PC-3 (cell line): Measurements from ENCODE around the gene TYMS.

Source experiments
- CTCF ChIP-seq: fragments of 300-600 bp; sonication (generic); conservative IDR thresholded peaks from 2 replicates; pipeline ENCODE4 v1.5.1; 2017; ENCODE audit warnings: antibody characterized with exemption, low read depth, mild to moderate bottlenecking, low read length
- EZH2 ChIP-seq: fragments of 300-600 bp; sonication (generic); IDR thresholded peaks from one replicate; pipeline ENCODE4 v1.6.1; 2017; ENCODE audit warnings: antibody characterized with exemption, mild to moderate bottlenecking, low read length; ENCODE audit not compliant: unreplicated experiment
- EZH2phosphoT487 ChIP-seq: fragments of 300-600 bp; sonication (generic); IDR thresholded peaks from 2 replicates; pipeline ENCODE4 v1.6.1; 2018; ENCODE audit warnings: mild to moderate bottlenecking, antibody characterized with exemption, low read length, borderline replicate concordance

- no peak for TF ChIP-seq CTCF
- TF ChIP-seq EZH2: no peak
- TF ChIP-seq EZH2phosphoT487: no peak
Measured at GRCh38 chr18:681985-682384, 24.5 kb downstream of the TYMS start.
